B cell (primary cell): ENCODE measurements around the gene ZNF256. TPM values are rescaled to one million over a fixed set of nuclear protein-coding genes. Genes with fewer than 3 reads are reported as not detected.

Source experiments
- ATAC-seq: fragments of 200-7000 bp; cut with Tn5 transposase; one replicate; pipeline ENCODE4 v1.10.0; 2021; ENCODE audit warnings: low read depth, mild to moderate bottlenecking, moderate number of reproducible peaks, moderate library complexity
- CTCF ChIA-PET: fragments of 350-600 bp; sonication (Branson Sonifier 250); formaldehyde crosslinking; loops from one replicate; lab custom pipeline; 2021; ENCODE audit warnings: antibody characterized with exemption, inconsistent platforms; lab: Charles Lee
- POLR2A ChIA-PET: fragments of 350-600 bp; sonication (Branson Sonifier 250); formaldehyde crosslinking; loops from one replicate; lab custom pipeline; 2021; ENCODE audit warnings: antibody characterized with exemption; lab: Charles Lee
- DNase-seq: peaks from one replicate; pipeline ENCODE4 v3.0.0; 2013
- H2AFZ ChIP-seq: 2 replicates; pipeline ENCODE4 v1.6.1; 2012; ENCODE audit warnings: mild to moderate bottlenecking, low read depth, low read length; ENCODE audit not compliant: insufficient read depth, poor library complexity, severe bottlenecking
- H3K27ac ChIP-seq, 2 donors: 1 replicate in 1 of 2; 2 replicates in 1 of 2; pipeline ENCODE4 v1.5.1; 2012 to 2013; ENCODE audit warnings: low read length in 2 of 2, mild to moderate bottlenecking in 2 of 2, moderate library complexity in 1 of 2
- H3K27me3 ChIP-seq, 4 experiments: fragments of 200-600 bp in 1 of 4; sonication (generic) in 1 of 4; replicated peaks in 1 of 4; 1 replicate in 2 of 4; 2 replicates in 2 of 4; pipeline versions ENCODE4 v1.6.1 to v1.7.0; 2013 to 2016; ENCODE audit warnings: low read length in 3 of 4, mild to moderate bottlenecking in 2 of 4, mixed read lengths in 1 of 4, moderate library complexity in 1 of 4; ENCODE audit not compliant: insufficient read depth in 4 of 4, control insufficient read depth in 3 of 4; ENCODE audit errors: control extremely low read depth in 1 of 4
- H3K36me3 ChIP-seq, 2 experiments: replicated peaks in 1 of 2; 1 replicate in 1 of 2; 2 replicates in 1 of 2; pipeline versions ENCODE4 v1.6.1 to v1.7.1; 2013; ENCODE audit warnings: low read length in 1 of 2; ENCODE audit not compliant: insufficient read depth in 2 of 2, control insufficient read depth in 1 of 2; ENCODE audit errors: control extremely low read depth in 1 of 2, extremely low read depth in 1 of 2
- H3K4me1 ChIP-seq, 2 donors: fragments of 200-600 bp in 1 of 2; sonication (generic) in 1 of 2; 1 replicate in 1 of 2; 2 replicates in 1 of 2; pipeline versions ENCODE4 v1.5.1 to v1.6.1; 2013 to 2017; ENCODE audit warnings: low read length in 2 of 2; ENCODE audit not compliant: control insufficient read depth in 2 of 2, insufficient read depth in 2 of 2
- H3K4me2 ChIP-seq: replicated peaks from 2 replicates; pipeline ENCODE3; 2012; ENCODE audit warnings: mild to moderate bottlenecking, low read depth, low read length; ENCODE audit not compliant: poor library complexity, severe bottlenecking
- H3K4me3 ChIP-seq, 5 experiments: fragments of 200-600 bp in 1 of 5; sonication (generic) in 1 of 5; 1 replicate in 3 of 5; 2 replicates in 2 of 5; pipeline versions ENCODE4 v1.5.1 to v1.7.0; 2011 to 2016; ENCODE audit warnings: low read length in 4 of 5, mild to moderate bottlenecking in 4 of 5, low read depth in 2 of 5, control low read depth in 1 of 5, moderate library complexity in 1 of 5; ENCODE audit not compliant: insufficient read depth in 1 of 5; ENCODE audit errors: control extremely low read depth in 1 of 5, extremely low read depth in 1 of 5
- H3K79me2 ChIP-seq: fragments of 200-600 bp; sonication (generic); one replicate; pipeline ENCODE4 v1.6.0; 2016; ENCODE audit warnings: low read length; ENCODE audit not compliant: control insufficient read depth, insufficient read depth
- H3K9ac ChIP-seq: fragments of 200-600 bp; sonication (generic); 2 replicates; pipeline ENCODE4 v1.6.1; 2017; ENCODE audit warnings: mild to moderate bottlenecking, low read length, moderate library complexity
- H3K9me3 ChIP-seq, 3 donors: one replicate each; pipeline versions ENCODE4 v1.6.1 to v1.7.1; 2013; ENCODE audit warnings: low read length in 2 of 3; ENCODE audit not compliant: control insufficient read depth in 2 of 3, insufficient read depth in 1 of 3; ENCODE audit errors: control extremely low read depth in 1 of 3
- H4K20me1 ChIP-seq: 2 replicates; pipeline ENCODE4 v1.6.0; 2012; ENCODE audit warnings: mild to moderate bottlenecking, low read length; ENCODE audit not compliant: insufficient read depth, control insufficient read depth, poor library complexity, severe bottlenecking
- H3K27ac Mint-ChIP-seq: one replicate; pipeline ENCODE4 v1.8.0; 2021; ENCODE audit warnings: mixed read lengths
- H3K27me3 Mint-ChIP-seq: one replicate; pipeline ENCODE4 v1.8.0; 2021; ENCODE audit warnings: mixed read lengths
- H3K4me1 Mint-ChIP-seq: one replicate; pipeline ENCODE4 v1.8.0; 2021; ENCODE audit warnings: mixed read lengths
- H3K4me3 Mint-ChIP-seq: one replicate; pipeline ENCODE4 v1.8.0; 2021; ENCODE audit warnings: mixed read lengths
- H3K9me3 Mint-ChIP-seq: one replicate; pipeline ENCODE4 v1.8.0; 2022; ENCODE audit warnings: mixed read lengths; ENCODE audit not compliant: insufficient read depth
- EZH2 ChIP-seq: IDR thresholded peaks from 2 replicates; pipeline ENCODE4 v1.6.1; 2012; ENCODE audit warnings: borderline replicate concordance, low read depth, mild to moderate bottlenecking, moderate library complexity, low read length; ENCODE audit not compliant: insufficient read depth, poor library complexity, severe bottlenecking
- WGBS: methylation state at CpG from one replicate; pipeline ENCODE4 v1.1.5; 2013; ENCODE audit warnings: missing lambda C conversion rate; ENCODE audit not compliant: insufficient coverage; 5-methylcytosine and 5-hydroxymethylcytosine counted together
- intact Hi-C: fragments of 100-400 bp; cut with micrococcal nuclease; formaldehyde crosslinking; loops from one replicate; pipeline ENCODE4 v1.10.0; 2022
- polyA plus RNA-seq: library from polyadenylated mRNA; depleted of rRNA; stranded (reverse); fragments of >200 nt; gene quantifications from 2 replicates; pipeline ENCODE4 v1.2.3, GENCODE V29; 2012
- total RNA-seq, 2 donors: library from RNA; stranded (reverse); fragments of 120-200 nt in 1 of 2; gene quantifications; 1 replicate in 1 of 2; 2 replicates in 1 of 2; pipeline versions ENCODE4 v1.2.3 to v1.2.4, GENCODE V29; 2013 to 2022
- TF ChIP-seq, protein P1 (sequence below): fragments of 200-600 bp; IDR thresholded peaks from one replicate; pipeline ENCODE4 v1.8.0; 2022; ENCODE audit warnings: antibody characterized with exemption, mild to moderate bottlenecking

Gene ZNF256
- total and polyA plus RNA-seq, 2 donors (not counting 1 experiment from before 2014, with no cell fraction given) = 10.0 to 18.3 TPM

DNA sequence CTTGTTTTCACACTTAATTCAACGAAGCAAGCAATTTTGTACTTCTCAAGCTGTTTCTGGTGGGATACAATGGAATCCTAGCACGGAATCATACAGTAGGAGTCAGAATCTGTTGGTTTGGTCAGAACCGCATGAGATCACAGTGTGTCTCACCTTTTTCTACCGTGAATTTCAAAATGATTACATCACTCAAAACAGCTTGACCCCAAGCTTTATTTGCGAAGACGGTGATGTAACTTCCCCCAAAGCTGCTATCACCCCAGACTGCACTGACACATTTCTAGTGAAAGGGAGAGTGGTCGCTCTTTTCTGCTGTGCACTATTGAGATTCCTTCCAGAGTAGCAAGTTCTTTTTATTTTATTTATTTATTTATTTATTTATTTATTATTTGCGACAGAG lies 17.3 kb upstream of the ZNF256 start:
- no peaks in the 10 kb centered on the region for H4K20me1 ChIP-seq
- intact Hi-C loops = no loop called here
- peaks cover 4 to 85% (median 44%) of the 10 kb centered on the region in 3 donors for H3K9me3 ChIP-seq
- no peak overlapping the region for H3K4me2 ChIP-seq
- no peak overlapping the region for H2AFZ ChIP-seq
- H3K79me2 ChIP-seq = no peaks in the 10 kb centered on the region
- H3K27ac Mint-ChIP-seq = no peak overlapping the region
- TF ChIP-seq, protein P1, sequence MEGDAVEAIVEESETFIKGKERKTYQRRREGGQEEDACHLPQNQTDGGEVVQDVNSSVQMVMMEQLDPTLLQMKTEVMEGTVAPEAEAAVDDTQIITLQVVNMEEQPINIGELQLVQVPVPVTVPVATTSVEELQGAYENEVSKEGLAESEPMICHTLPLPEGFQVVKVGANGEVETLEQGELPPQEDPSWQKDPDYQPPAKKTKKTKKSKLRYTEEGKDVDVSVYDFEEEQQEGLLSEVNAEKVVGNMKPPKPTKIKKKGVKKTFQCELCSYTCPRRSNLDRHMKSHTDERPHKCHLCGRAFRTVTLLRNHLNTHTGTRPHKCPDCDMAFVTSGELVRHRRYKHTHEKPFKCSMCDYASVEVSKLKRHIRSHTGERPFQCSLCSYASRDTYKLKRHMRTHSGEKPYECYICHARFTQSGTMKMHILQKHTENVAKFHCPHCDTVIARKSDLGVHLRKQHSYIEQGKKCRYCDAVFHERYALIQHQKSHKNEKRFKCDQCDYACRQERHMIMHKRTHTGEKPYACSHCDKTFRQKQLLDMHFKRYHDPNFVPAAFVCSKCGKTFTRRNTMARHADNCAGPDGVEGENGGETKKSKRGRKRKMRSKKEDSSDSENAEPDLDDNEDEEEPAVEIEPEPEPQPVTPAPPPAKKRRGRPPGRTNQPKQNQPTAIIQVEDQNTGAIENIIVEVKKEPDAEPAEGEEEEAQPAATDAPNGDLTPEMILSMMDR = no peak
- TF ChIP-seq EZH2 = no peak
- H3K4me1 ChIP-seq = no peaks in the 10 kb centered on the region
- CTCF ChIA-PET = interaction anchor here (1.2 kb wide), 1 partner anchor 13 kb away, joined by 3 read pairs; no protein-coding TSS in a partner anchor
- DNase-seq (no peak), ATAC-seq (no peak)
- H3K4me3 ChIP-seq = no peak overlapping the region
- H3K36me3 ChIP-seq = no peaks in the 10 kb centered on the region
- no peaks in the 10 kb centered on the region for H3K4me1 Mint-ChIP-seq
- no peak overlapping the region for H3K4me3 Mint-ChIP-seq
- H3K9ac ChIP-seq = no peak overlapping the region
- POLR2A ChIA-PET = interaction anchor here (0.6 kb wide), 1 partner anchor 399 kb away, joined by 4 read pairs; no protein-coding TSS in a partner anchor
- WGBS = 100% methylated on average over 2 of the region's 8 CpGs
- H3K27me3 Mint-ChIP-seq = no peaks in the 10 kb centered on the region
- no peaks in the 10 kb centered on the region for H3K9me3 Mint-ChIP-seq
- H3K27ac ChIP-seq = no peak overlapping the region
- no peaks in the 10 kb centered on the region for H3K27me3 ChIP-seq

DNA sequence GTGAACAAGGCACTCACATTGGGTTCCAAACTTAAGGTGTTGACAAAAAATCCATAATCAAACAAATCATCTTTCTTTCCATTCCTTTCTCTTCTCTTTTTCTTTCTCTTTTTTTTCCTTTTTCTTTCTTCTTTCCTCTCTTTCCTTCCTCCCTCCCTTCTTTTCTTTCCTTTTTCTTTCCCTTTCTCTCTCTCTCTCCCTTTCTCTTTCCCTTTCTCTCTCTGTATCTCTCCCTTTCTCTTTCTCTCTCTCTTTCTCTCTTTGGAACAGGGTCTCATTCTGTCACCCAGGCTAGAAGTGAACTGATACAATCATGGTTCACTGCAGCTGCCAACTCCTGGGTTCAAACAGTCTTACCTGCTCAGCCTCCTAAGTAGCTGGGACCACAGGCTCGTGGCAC lies 14.3 kb upstream of the ZNF256 start:
- ChIA-PET CTCF (no interaction called here), POLR2A (no interaction called here)
- no peaks in the 10 kb centered on the region for H3K4me1 Mint-ChIP-seq
- no peak overlapping the region for H3K27ac ChIP-seq
- H3K27ac Mint-ChIP-seq = no peak overlapping the region
- WGBS = no CpG with 5 or more reads among the region's 1 CpG
- H4K20me1 ChIP-seq = no peaks in the 10 kb centered on the region
- H3K4me3 ChIP-seq = no peak overlapping the region
- no peak for TF ChIP-seq EZH2
- no peak overlapping the region for H2AFZ ChIP-seq
- no peaks in the 10 kb centered on the region for H3K27me3 ChIP-seq
- H3K9me3 Mint-ChIP-seq = peaks cover 3% of the 10 kb centered on the region
- H3K9me3 ChIP-seq = peaks cover 4 to 75% (median 31%) of the 10 kb centered on the region in 3 donors
- H3K4me2 ChIP-seq = no peak overlapping the region
- no peak for ATAC-seq
- no peaks in the 10 kb centered on the region for H3K79me2 ChIP-seq
- DNase-seq = no peak
- no peaks in the 10 kb centered on the region for H3K27me3 Mint-ChIP-seq
- no peak overlapping the region for H3K4me3 Mint-ChIP-seq
- intact Hi-C loops = no loop called here
- H3K4me1 ChIP-seq = no peaks in the 10 kb centered on the region
- no peaks in the 10 kb centered on the region for H3K36me3 ChIP-seq
- H3K9ac ChIP-seq = no peak overlapping the region
